ENCODE measurements around the gene POLDIP3.

POLDIP3 gene, protein sequence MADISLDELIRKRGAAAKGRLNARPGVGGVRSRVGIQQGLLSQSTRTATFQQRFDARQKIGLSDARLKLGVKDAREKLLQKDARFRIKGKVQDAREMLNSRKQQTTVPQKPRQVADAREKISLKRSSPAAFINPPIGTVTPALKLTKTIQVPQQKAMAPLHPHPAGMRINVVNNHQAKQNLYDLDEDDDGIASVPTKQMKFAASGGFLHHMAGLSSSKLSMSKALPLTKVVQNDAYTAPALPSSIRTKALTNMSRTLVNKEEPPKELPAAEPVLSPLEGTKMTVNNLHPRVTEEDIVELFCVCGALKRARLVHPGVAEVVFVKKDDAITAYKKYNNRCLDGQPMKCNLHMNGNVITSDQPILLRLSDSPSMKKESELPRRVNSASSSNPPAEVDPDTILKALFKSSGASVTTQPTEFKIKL

DNA sequence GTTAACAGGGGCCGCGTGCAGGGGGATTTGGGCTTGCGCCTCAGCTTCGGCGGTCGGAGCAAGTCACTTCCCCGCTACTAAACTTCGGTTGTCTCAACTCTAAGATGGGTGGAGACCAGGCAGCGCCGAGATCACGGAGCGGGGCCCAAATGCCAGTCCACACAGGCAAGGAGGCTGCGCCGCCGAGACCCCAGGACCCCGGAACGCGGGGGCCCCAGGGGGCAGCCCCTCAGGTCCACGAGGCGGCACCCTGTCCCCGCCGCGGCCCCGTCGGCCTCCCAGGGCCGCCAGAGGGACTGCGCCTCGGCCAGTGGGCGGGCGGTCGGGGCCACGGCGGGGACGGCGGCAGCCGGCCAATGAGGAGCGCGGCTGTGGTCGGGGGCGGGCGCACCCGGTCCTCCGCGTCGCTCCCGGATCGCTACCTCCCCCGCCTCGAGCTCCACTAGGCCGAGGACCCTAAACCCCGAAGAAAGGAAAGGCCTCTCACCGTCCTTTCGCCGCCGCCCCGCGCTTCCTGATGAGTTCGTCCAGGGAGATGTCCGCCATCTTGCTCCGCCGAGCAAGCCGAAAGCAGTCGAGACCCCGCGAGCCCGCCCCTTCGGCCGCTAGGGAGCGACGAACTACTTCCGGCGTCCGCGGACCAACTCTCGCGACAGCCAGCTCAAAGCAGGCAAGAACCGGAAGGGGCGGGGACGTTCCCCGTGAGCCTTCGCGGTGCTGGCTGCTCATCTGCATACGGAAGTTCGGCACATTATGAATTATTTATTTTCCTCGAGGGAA is at the start of gene POLDIP3:
Gene POLDIP3 (minus strand): TSS at position 572 of the 780 bp plus-strand sequence. CDS start 26 bp downstream, at position 546.
- DNase-seq, result peak; percentile 93 to 97 (median 95)

DNA sequence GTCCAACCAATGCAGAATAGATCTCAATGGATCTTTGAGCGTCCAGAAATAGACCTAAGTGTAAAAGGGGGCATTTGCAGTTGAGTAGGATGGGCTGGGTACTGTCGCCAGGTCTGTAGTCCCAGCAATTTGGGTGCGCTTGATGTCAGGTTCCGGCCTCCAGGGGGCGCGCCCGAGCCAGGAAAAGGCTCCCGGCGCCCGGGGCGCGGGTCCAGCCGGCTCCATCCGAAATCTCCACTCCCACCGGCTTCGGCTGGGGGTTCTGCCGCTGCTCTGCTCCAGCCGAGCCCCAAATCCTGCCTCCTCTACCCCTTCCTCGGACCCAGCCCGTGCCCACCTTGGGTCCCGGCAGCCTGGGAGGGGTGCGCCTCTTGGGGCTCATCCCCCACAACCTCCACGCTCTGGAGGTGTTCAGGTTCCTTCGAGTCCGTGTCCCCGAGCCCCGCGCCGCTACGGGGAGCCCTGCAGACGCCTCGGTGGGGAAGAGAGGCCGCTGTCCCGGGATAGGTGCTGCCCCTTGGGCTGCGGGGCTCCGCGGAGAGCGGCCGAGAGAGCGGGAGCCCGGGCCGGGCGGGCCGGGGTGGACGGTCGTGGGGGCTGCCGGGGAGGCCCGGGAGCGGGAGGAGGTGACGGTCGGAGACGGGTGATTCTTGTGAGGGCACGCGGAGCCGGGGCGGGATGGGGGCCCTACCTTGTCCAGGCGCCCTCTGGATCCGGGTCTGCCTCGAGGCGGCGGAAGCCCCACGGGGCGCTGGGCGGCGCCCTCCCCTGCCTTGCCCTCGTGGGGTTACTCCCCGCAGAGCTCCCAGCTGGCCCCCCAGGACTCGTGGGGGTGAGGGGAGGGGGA is 47.5 kb upstream of the POLDIP3 start:
- peak; percentile 40 to 69 (median 44) for DNase-seq

GRCh38 chr22:42656578-42656977 is 41.9 kb upstream of the POLDIP3 start:
- no peak for DNase-seq

- DNase-seq, result peak; percentile 56 to 87 (median 78)
These were observed 41.0 kb upstream of the POLDIP3 start for GRCh38 chr22:42655693-42656092.

- DNase-seq, result no peak
These were observed 39.9 kb upstream of the POLDIP3 start for GRCh38 chr22:42654436-42655073.

DNA sequence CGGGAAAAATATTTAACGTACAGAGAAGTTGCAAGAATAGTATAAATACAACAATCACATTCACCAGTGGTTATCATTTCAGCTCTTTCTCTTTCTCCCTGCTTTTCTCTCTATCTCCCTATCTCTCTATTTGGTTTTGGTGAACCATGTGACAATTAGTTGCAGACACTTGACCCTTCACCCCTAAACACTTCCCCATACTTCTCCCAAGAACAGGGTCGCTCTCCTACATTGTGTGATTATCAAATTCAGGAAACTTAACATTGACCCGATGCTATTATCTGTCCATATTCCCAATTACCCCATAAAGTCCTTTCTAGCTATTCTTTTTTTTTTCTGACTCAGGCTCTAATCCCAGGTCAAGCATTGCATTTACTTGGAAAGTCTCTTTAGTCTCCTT is 39.3 kb upstream of the POLDIP3 start:
- no peak for DNase-seq

- DNase-seq, result no peak
These were observed 36.5 kb upstream of the POLDIP3 start for GRCh38 chr22:42651134-42651533.

GRCh38 chr22:42649246-42650099 is 34.8 kb upstream of the POLDIP3 start, which contains the start of gene CYB5R3:
CYB5R3 (minus strand) TSS chr22:42649392; CDS start chr22:42649315, 77 bp downstream.
- peak; percentile 63 to 72 (median 64) for DNase-seq

GRCh38 chr22:42648368-42649245 is 33.9 kb upstream of the POLDIP3 start:
- peak in 2 of 3 experiments; percentile 48 to 60 for DNase-seq

GRCh38 chr22:42648017-42648367 is 33.3 kb upstream of the POLDIP3 start:
- no peak for DNase-seq

- DNase-seq, result no peak
These were observed 32.2 kb upstream of the POLDIP3 start for GRCh38 chr22:42646569-42647525.

DNA sequence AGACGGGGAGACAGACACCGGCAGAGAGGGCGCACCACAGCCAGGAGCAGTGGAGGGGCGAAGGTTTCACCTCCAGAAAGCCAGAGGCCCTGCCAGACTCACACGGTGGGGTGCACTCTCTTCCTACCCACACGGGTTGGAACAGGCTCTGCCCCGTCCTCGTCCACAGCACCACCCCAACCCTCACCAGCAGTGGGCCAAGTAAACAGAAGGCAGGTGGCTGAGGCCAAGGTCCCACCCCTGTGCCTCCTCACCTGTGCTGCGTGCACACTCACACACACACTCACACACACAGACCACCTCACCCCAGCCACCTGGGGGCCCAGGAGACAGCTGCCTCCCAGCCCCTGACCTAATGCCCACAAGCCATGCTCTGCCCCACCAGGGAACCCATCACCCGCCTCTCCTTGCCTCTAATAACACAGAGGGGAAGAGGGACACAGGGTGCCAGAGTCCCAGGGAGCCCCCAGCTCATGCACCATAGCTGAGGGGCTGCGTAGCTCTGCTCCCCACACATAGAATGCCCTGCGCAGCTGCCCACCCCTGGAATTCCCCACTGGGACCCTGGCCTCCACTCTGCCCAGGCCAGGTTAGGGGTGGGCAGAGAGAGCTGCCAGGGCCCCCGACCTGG is 31.4 kb upstream of the POLDIP3 start:
- DNase-seq, result no peak

DNA sequence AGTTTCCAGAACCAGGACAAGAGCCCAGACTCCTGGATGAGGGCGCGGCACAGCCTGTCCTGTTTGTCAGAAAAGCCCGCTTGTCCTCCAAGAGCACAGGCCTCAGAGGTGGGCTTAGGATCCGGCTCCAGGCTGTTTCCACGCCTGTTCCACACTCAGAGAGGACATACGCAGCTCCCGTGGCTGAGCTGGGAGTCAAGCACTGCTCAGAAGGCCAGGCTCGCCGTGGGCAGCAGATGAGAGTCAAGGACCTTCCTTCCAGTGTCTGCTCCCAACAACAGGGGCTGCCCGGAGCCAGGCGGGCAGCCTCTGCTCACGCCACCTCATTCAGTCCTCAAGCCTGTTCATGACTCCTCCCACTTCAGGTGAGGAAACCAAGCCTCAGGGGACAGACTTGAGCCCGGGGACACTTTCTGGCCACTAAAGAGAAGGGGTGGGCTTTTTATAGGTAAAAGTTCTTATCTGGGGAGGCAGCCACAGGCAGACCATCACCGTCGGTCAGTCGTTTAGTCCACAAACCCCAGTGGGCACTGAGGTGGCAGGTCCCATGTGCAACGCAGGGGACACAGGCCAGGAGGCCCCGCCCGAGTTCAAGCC is 30.8 kb upstream of the POLDIP3 start:
- no peak for DNase-seq

DNA sequence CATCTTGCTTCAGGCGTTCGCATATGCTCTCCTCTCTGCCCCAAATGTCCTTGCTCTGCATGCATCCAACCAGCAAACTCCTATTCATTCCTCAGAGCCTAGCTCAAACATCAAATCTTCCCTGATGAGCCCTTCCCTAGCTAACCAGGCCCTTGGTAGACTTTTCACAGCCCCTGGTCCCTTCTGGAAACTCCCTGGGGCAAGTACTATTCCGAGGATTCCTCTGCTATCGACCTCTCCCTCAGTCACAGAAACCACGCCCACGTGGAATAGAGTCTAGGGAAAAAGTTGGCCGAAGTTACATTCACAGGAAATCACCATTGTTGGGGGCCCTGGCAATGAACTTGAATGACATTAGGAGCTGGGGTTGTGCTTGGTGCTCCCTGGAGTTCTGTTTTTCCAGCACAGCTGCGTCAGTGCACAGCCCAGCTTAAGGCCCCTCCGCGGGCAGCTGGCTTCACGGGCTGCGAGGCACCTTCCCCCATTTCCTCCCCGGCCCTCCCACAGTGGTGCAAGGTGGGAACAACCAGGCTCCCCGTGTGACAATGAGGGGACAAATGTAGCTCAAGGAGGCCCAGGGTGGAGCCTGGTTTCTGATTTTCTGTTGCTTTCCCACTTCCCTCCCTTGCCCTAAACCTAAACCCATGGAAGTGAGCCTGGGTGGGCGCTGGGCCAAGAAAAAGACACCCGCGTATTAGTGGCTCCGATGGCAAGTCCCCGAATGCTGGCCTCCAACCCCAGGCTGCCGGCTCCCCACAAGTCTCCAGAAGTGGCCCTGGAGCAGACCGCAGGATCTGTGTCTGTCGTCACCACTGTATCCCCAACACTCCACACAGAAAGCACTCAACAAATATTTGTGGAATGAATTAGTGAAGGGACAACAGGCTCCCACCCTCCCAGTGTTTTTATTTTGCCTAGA is 30.0 kb upstream of the POLDIP3 start:
- no peak for DNase-seq

DNA sequence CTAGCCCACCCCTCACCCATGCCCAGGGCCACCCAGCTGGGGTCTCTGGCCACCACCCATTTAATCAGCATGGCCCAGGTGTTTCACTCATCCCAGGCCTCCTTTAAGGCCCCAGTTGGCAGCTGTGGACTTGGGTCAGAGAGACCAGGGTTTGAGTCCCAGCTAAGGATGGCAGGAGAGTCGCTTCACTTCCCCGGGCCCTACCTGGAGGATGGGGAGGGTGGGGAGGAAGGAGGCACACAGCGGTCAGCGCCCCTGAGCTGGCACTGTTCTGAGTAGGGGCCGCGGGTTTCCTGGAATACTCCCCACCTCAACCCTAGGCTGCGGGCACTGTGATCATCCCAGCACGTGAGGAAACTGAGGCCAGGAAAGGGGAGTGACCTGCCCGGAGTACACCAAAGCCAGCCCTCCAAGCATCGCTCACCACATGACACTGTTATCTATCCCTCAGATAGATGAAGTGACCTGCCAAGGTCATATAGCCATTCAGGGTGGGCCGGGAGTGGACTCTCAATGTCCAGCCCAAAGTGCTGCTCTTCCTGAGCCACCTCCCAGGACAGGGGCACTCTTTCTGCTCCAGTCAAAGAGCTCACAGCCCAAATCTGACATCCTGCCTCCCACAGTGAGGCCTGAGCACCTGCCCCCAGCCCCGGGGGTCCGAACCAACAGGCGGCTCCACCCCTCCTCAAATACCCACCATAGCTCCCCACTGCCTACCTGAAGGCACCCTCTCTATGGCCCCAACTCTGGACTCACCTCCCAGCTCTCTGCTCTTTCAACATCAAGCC is 29.1 kb upstream of the POLDIP3 start:
- DNase-seq, result no peak
